GM13977 (cell line): ENCODE data around the gene CACUL1.
"Not testable (repeated sequence)": the region's sequence is repeated elsewhere in the genome, so short reads cannot be mapped to it uniquely, and the experiment has no call there.

Source experiments
- DNase-seq: peaks from one replicate; pipeline ENCODE4 v3.0.0; 2012; ENCODE audit warnings: low spot score
- in situ Hi-C: fragments of 300-500 bp; cut with MboI; formaldehyde crosslinking; loops from one replicate; pipeline ENCODE4 v1.12.0; 2022; ENCODE audit warnings: low sequenced_read_pairs, low pct_unique_long_range_greater_than_20kb, mixed read lengths, inconsistent platforms; ENCODE audit not compliant: unreplicated experiment
- TF ChIP-seq, protein P1 (sequence below): IDR thresholded peaks from 2 replicates; pipeline ENCODE4 v1.5.1; 2012; ENCODE audit warnings: mild to moderate bottlenecking, control low read depth; ENCODE audit not compliant: insufficient read depth; ENCODE audit errors: extremely low read depth, missing control alignments

The CACUL1 gene

DNA sequence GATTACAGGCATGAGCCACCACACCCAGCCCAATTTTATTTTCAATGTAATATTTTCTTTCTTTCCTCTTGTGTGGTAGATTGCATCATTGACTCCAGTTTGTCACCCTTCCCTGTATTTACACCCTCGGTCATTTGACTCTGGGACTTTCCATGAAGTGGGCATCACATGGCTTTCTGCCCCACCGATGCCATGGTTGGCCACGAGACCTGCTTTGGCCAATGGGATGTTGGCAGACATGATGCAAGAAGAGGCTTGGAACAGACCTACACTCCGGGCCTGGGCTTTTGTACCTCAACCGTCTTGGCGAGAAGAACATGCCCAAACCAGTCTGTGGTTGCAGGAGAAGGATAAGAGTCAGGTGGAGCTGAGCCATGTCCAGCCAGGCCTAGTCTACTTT lies 38.8 kb upstream of the CACUL1 start:
- no peak for DNase-seq
- TF ChIP-seq, protein P1, sequence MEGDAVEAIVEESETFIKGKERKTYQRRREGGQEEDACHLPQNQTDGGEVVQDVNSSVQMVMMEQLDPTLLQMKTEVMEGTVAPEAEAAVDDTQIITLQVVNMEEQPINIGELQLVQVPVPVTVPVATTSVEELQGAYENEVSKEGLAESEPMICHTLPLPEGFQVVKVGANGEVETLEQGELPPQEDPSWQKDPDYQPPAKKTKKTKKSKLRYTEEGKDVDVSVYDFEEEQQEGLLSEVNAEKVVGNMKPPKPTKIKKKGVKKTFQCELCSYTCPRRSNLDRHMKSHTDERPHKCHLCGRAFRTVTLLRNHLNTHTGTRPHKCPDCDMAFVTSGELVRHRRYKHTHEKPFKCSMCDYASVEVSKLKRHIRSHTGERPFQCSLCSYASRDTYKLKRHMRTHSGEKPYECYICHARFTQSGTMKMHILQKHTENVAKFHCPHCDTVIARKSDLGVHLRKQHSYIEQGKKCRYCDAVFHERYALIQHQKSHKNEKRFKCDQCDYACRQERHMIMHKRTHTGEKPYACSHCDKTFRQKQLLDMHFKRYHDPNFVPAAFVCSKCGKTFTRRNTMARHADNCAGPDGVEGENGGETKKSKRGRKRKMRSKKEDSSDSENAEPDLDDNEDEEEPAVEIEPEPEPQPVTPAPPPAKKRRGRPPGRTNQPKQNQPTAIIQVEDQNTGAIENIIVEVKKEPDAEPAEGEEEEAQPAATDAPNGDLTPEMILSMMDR = no peak
- in situ Hi-C loops = no loop called here

DNA sequence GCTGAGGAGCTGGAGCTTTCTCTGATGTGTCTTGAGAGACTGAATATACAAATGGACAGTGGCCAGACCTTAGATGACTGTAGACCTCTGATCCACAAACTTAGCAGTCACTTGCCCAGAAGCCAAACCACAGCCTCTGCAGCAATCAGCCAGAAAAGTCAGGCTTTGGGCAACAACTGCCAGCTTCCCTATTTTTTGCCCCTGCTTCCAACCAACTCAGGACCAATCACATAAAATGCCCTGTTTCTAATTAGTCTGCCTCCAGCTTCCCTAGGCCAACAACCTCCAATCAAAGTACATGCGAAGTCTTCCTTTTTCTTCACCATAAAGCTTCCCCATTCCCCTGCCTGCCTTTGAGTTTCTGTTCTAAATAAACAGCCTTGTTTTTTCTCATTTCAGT lies 37.8 kb upstream of the CACUL1 start:
- DNase-seq = no peak
- in situ Hi-C loops = no loop called here
- TF ChIP-seq, protein P1 = no peak

DNA sequence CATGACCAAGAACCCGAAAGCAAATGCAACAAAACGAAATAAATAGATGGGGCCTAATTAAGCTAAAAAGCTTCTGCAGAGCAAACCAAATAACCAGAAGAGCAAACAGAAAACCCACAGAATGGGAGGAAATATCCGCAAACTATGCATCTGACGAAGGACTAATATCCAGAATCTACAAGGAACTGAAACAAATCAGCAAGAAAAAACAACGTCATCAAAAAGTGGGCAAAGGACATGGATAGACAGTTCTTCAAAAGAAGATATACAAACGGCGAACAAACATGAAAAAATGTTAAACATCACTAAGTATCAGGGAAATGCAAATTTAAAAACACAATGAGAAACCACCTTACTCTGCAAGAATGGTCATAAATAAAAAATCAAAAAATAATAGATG lies 35.3 kb upstream of the CACUL1 start:
- DNase-seq = no peak
- TF ChIP-seq, protein P1 = no peak
- in situ Hi-C loops = no loop called here

- no peak for DNase-seq
- in situ Hi-C loops = no loop called here
- TF ChIP-seq, protein P1 = no peak
Observed at GRCh38 chr10:118785551-118785950, 30.8 kb upstream of the CACUL1 start.

GRCh38 chr10:118783776-118784545 lies 29.2 kb upstream of the CACUL1 start:
- no peak for DNase-seq
- TF ChIP-seq, protein P1 = no peak
- in situ Hi-C loops = no loop called here

- DNase-seq, in situ Hi-C loops: not testable (repeated sequence)
Observed at GRCh38 chr10:118782916-118783465, 28.2 kb upstream of the CACUL1 start.

GRCh38 chr10:118781541-118781940 lies 26.8 kb upstream of the CACUL1 start:
- TF ChIP-seq, protein P1 = no peak
- DNase-seq = no peak
- in situ Hi-C loops = no loop called here
